H1 (cell line): ENCODE data around the gene MRFAP1L1. TPM values are rescaled to one million over a fixed set of nuclear protein-coding genes. Genes with fewer than 3 reads are reported as not detected.

Experiments used
- CTCF ChIA-PET: fragments of 300-600 bp; sonication (Branson Sonifier 250); formaldehyde crosslinking; loops from one replicate; lab custom pipeline; 2021; ENCODE audit not compliant: partially characterized antibody; lab: Charles Lee
- POLR2A ChIA-PET: fragments of 300-600 bp; sonication (Branson Sonifier 250); formaldehyde crosslinking; loops from one replicate; lab custom pipeline; 2021; ENCODE audit warnings: inconsistent platforms; ENCODE audit not compliant: partially characterized antibody; lab: Charles Lee
- DNase-seq, 2 experiments: peaks; one replicate each; pipeline versions ENCODE4 v3.0.0 to v3.0.0-alpha.2; 2010 to 2022; ENCODE audit warnings: low spot score in 2 of 2, low read depth in 1 of 2, mixed read lengths in 1 of 2
- FAIRE-seq: peaks from 2 replicates; lab custom pipeline; 2011; peaks lifted over from hg19 to GRCh38; lab: Jason Lieb, UNC
- H2AFZ ChIP-seq: 2 replicates; pipeline ENCODE4 v1.8.1; 2012; ENCODE audit warnings: low read length, inconsistent platforms
- H2AK5ac ChIP-seq: 2 replicates; pipeline ENCODE4 v1.6.1; 2013; ENCODE audit warnings: low read depth, low read length
- H2BK120ac ChIP-seq: replicated peaks from 2 replicates; pipeline ENCODE3; 2013; ENCODE audit warnings: low read depth, low read length, inconsistent platforms
- H2BK12ac ChIP-seq: 2 replicates; pipeline ENCODE4 v1.6.1; 2013; ENCODE audit warnings: low read depth, low read length
- H2BK15ac ChIP-seq: 2 replicates; pipeline ENCODE4 v1.6.1; 2013; ENCODE audit warnings: low read length
- H2BK20ac ChIP-seq: 2 replicates; pipeline ENCODE4 v1.6.1; 2013; ENCODE audit warnings: low read length
- H2BK5ac ChIP-seq: 2 replicates; pipeline ENCODE4 v1.6.1; 2013; ENCODE audit warnings: low read depth, low read length
- H3K14ac ChIP-seq: 2 replicates; pipeline ENCODE4 v1.6.1; 2013; ENCODE audit warnings: inconsistent platforms; ENCODE audit not compliant: insufficient read length
- H3K18ac ChIP-seq: 2 replicates; pipeline ENCODE4 v1.6.1; 2013; ENCODE audit warnings: low read length; ENCODE audit errors: extremely low read depth
- H3K23ac ChIP-seq: 2 replicates; pipeline ENCODE4 v1.6.1; 2013; ENCODE audit warnings: inconsistent platforms; ENCODE audit not compliant: insufficient read length
- H3K23me2 ChIP-seq: 2 replicates; pipeline ENCODE4 v1.6.1; 2013; ENCODE audit warnings: low read depth, low read length
- H3K27ac ChIP-seq: 2 replicates; pipeline ENCODE4 v1.6.1; 2011; ENCODE audit warnings: low read depth, low read length, inconsistent platforms
- H3K27me3 ChIP-seq, 4 experiments: replicated peaks in 1 of 4; 1 replicate in 1 of 4; 2 replicates in 3 of 4; pipeline versions ENCODE4 v1.6.1 to v1.8.1; 2011 to 2013; ENCODE audit warnings: low read length in 3 of 4, mild to moderate bottlenecking in 3 of 4, inconsistent platforms in 2 of 4, mixed read lengths in 2 of 4, moderate library complexity in 1 of 4; ENCODE audit not compliant: control insufficient read depth in 3 of 4, insufficient read depth in 3 of 4; ENCODE audit errors: extremely low read depth in 1 of 4
- H3K36me3 ChIP-seq, 4 experiments: 2 replicates each; pipeline versions ENCODE4 v1.6.1 to v1.8.1; 2011 to 2013; ENCODE audit warnings: mild to moderate bottlenecking in 4 of 4, low read length in 3 of 4, moderate library complexity in 2 of 4, control low read depth in 1 of 4, inconsistent platforms in 1 of 4; ENCODE audit not compliant: insufficient read depth in 4 of 4, control insufficient read depth in 2 of 4
- H3K4ac ChIP-seq: replicated peaks from 2 replicates; pipeline ENCODE3; 2013; ENCODE audit warnings: low read length, low read depth, mixed read lengths, inconsistent platforms; ENCODE audit not compliant: insufficient read length
- H3K4me1 ChIP-seq, 4 experiments: replicated peaks in 1 of 4; 1 replicate in 1 of 4; 2 replicates in 3 of 4; pipeline versions ENCODE4 v1.6.1 to v1.8.1; 2011 to 2013; ENCODE audit warnings: low read length in 3 of 4, inconsistent platforms in 2 of 4, mixed read lengths in 1 of 4; ENCODE audit not compliant: insufficient read depth in 4 of 4, control insufficient read depth in 3 of 4
- H3K4me2 ChIP-seq, 2 experiments: 2 replicates each; pipeline versions ENCODE4 v1.6.1 to v1.8.1; 2011 to 2013; ENCODE audit warnings: low read depth in 2 of 2, low read length in 2 of 2, control low read depth in 1 of 2, inconsistent platforms in 1 of 2, mild to moderate bottlenecking in 1 of 2; ENCODE audit not compliant: insufficient read depth in 1 of 2
- H3K4me3 ChIP-seq, 4 experiments: fragments of 200-600, 300-600 bp in 1 of 4; sonication (generic), shearing (Covaris generic), sonication (Bioruptor Twin) in 1 of 4; 2 replicates each; pipeline versions ENCODE4 v1.5.1 to v1.8.1; 2011 to 2016; ENCODE audit warnings: low read length in 4 of 4, low read depth in 3 of 4, control low read depth in 2 of 4, inconsistent platforms in 2 of 4, mild to moderate bottlenecking in 2 of 4, mixed read lengths in 1 of 4, moderate library complexity in 1 of 4; ENCODE audit not compliant: insufficient read depth in 2 of 4; ENCODE audit errors: extremely low read depth in 1 of 4
- H3K56ac ChIP-seq: replicated peaks from 2 replicates; pipeline ENCODE3; 2013; ENCODE audit warnings: low read depth, mild to moderate bottlenecking, mixed read lengths, low read length, inconsistent platforms; ENCODE audit not compliant: insufficient read length
- H3K79me1 ChIP-seq: 2 replicates; pipeline ENCODE4 v1.6.1; 2013; ENCODE audit warnings: low read depth, low read length, control low read depth
- H3K79me2 ChIP-seq, 2 experiments: 2 replicates each; pipeline versions ENCODE4 v1.6.1 to v1.8.1; 2012 to 2013; ENCODE audit warnings: low read length in 2 of 2, mild to moderate bottlenecking in 2 of 2, inconsistent platforms in 1 of 2; ENCODE audit not compliant: insufficient read depth in 2 of 2, control insufficient read depth in 1 of 2
- H3K9ac ChIP-seq, 4 experiments: replicated peaks in 1 of 4; 1 replicate in 1 of 4; 2 replicates in 3 of 4; pipeline versions ENCODE4 v1.6.1 to v1.8.1; 2011 to 2013; ENCODE audit warnings: low read depth in 3 of 4, low read length in 3 of 4, control low read depth in 2 of 4, mild to moderate bottlenecking in 2 of 4, moderate library complexity in 2 of 4, inconsistent platforms in 1 of 4; ENCODE audit errors: extremely low read depth in 1 of 4
- H3K9me3 ChIP-seq, 2 experiments: 2 replicates each; pipeline versions ENCODE4 v1.6.1 to v1.8.1; 2012 to 2013; ENCODE audit warnings: mild to moderate bottlenecking in 2 of 2, moderate library complexity in 2 of 2, control low read depth in 1 of 2, inconsistent platforms in 1 of 2, low read depth in 1 of 2, low read length in 1 of 2, mixed read lengths in 1 of 2; ENCODE audit not compliant: insufficient read depth in 2 of 2
- H4K20me1 ChIP-seq, 2 experiments: replicated peaks in 1 of 2; 2 replicates each; pipeline versions ENCODE3 to v1.8.1; 2011 to 2013; ENCODE audit warnings: inconsistent platforms in 2 of 2, low read length in 2 of 2, mild to moderate bottlenecking in 1 of 2; ENCODE audit not compliant: insufficient read depth in 2 of 2, control insufficient read depth in 1 of 2
- H4K5ac ChIP-seq: 2 replicates; pipeline ENCODE4 v1.6.1; 2013; ENCODE audit warnings: low read length, low read depth, mixed read lengths, inconsistent platforms; ENCODE audit not compliant: insufficient read length
- H4K8ac ChIP-seq: 2 replicates; pipeline ENCODE4 v1.8.0; 2013; ENCODE audit warnings: mild to moderate bottlenecking, moderate library complexity, low read length, inconsistent platforms; ENCODE audit not compliant: insufficient read depth; ENCODE audit errors: extremely low read depth
- H4K91ac ChIP-seq: replicated peaks from 2 replicates; pipeline ENCODE3; 2013; ENCODE audit warnings: low read length, mixed read lengths, inconsistent platforms; ENCODE audit not compliant: insufficient read length
- ATF2 ChIP-seq: IDR thresholded peaks from 2 replicates; pipeline ENCODE4 v1.6.1; 2012; ENCODE audit warnings: low read length, inconsistent platforms
- CBX5 ChIP-seq: fragments of 300-800, 300-1000 bp; sonication (generic); IDR thresholded peaks from 2 replicates; pipeline ENCODE4 v1.7.1; 2016; ENCODE audit warnings: antibody characterized with exemption, low read length, low read depth
- CEBPB ChIP-seq: IDR thresholded peaks from 2 replicates; pipeline ENCODE4 v1.6.1; 2012; ENCODE audit warnings: low read depth, low read length
- FOSL1 ChIP-seq: IDR thresholded peaks from 2 replicates; pipeline ENCODE4 v1.6.1; 2011; ENCODE audit warnings: mild to moderate bottlenecking, low read depth, low read length, moderate library complexity; ENCODE audit not compliant: insufficient read depth
- GTF2F1 ChIP-seq: IDR thresholded peaks from 2 replicates; pipeline ENCODE4 v1.6.1; 2012; ENCODE audit warnings: low read depth, low read length, improper control_type of control experiment, borderline replicate concordance
- KDM1A ChIP-seq: fragments of 200-600, 300-600 bp; sonication (generic); IDR thresholded peaks from 2 replicates; pipeline ENCODE4 v1.7.1; 2016; ENCODE audit warnings: mild to moderate bottlenecking, low read length, borderline replicate concordance
- RFX5 ChIP-seq: IDR thresholded peaks from 2 replicates; pipeline ENCODE4 v1.6.1; 2011; ENCODE audit warnings: low read depth, low read length, improper control_type of control experiment, borderline replicate concordance
- SP1 ChIP-seq: IDR thresholded peaks from 2 replicates; pipeline ENCODE4 v1.6.1; 2011; ENCODE audit warnings: low read depth, low read length
- TEAD4 ChIP-seq: IDR thresholded peaks from 2 replicates; pipeline ENCODE4 v1.6.1; 2012; ENCODE audit warnings: low read depth, low read length, inconsistent platforms, mixed read lengths
- WGBS, 2 experiments: shearing (Covaris generic) in 1 of 2; methylation state at CpG; one replicate each; pipeline versions ENCODE4 v1.1.6 to v1.1.7; 2013 to 2015; ENCODE audit warnings: low lambda C conversion rate in 2 of 2, mixed read lengths in 2 of 2, inconsistent platforms in 1 of 2, low coverage in 1 of 2, missing lambda C conversion rate in 1 of 2; ENCODE audit not compliant: insufficient replicate concordance in 2 of 2, insufficient coverage in 1 of 2, insufficient read length in 1 of 2; ENCODE audit errors: extremely low coverage in 1 of 2, missing lambda C conversion rate in 1 of 2; 5-methylcytosine and 5-hydroxymethylcytosine counted together
- polyA plus RNA-seq, 7 experiments: library from polyadenylated mRNA; depleted of rRNA in 3 of 7; stranded (reverse) in 5 of 7; unstranded in 2 of 7; fragments of >200 nt in 5 of 7; fragments of 200-250 nt in 2 of 7; gene quantifications; 1 replicate in 5 of 7; 2 replicates in 1 of 7; 4 replicates in 1 of 7; pipeline versions ENCODE4 v1.2.1 to v1.2.3, GENCODE V29; 2011 to 2013; ENCODE audit warnings: missing spikeins in 2 of 7, mixed read lengths in 2 of 7
- total RNA-seq: library from RNA; stranded (reverse); fragmentation: NEBNext Ultra II Directional; extraction: Animal tissue kit (Norgen Biotek cat#: 25700); gene quantifications from 2 replicates; pipeline ENCODE4 v1.2.1, GENCODE V29; 2021

The MRFAP1L1 gene
- total and polyA plus RNA-seq, 2 of the 8 experiments (the other 6 are each of a cell fraction or from before 2014, with no cell fraction given) = 26.8 to 54.3 TPM

DNA sequence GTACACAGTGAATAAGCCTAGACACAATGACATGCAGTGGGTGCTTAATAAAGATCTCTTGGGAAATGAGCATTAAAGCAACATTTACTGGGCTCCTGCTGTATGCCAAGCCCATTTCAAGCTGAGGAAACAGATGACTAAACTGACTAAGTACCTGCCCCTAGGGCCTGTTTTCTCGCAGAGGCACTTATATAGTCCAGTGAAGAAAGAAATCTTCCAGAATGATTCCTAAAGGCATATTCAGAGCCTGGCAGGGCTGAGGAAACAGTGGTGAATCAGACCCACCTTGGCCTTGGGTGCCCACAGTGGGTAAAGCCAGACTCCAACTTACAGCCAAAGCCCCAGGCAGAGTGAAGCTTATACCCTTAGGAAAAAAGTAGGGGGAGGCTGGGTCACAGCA lies 38.0 kb downstream of the MRFAP1L1 start:
- Histone ChIP-seq H2BK120ac (no peak overlapping the region), H3K27me3 (no peaks in the 10 kb centered on the region; a peak in 2 of 7 replicates), H2BK20ac (no peak overlapping the region), H3K14ac (no peak overlapping the region), H4K8ac (no peak overlapping the region), H2AK5ac (no peak overlapping the region), H3K27ac (no peak overlapping the region), H3K18ac (no peak overlapping the region), H3K56ac (no peak overlapping the region), H3K79me1 (peaks cover 7% of the 10 kb centered on the region), H3K23me2 (peaks cover 10% of the 10 kb centered on the region), H3K4me2 (no peak overlapping the region), H3K9ac (no peak overlapping the region), H4K91ac (no peak overlapping the region), H2BK5ac (no peak overlapping the region), H3K79me2 (peaks cover 0 to 23% of the 10 kb centered on the region in 2 experiments; a peak in 3 of 4 replicates), H3K23ac (no peak overlapping the region), H3K4ac (no peak overlapping the region), H3K36me3 (peaks cover 8 to 14% (median 11%) of the 10 kb centered on the region in 4 experiments; a peak in 6 of 8 replicates), H3K4me3 (no peak overlapping the region), H4K20me1 (peaks cover 10 to 15% of the 10 kb centered on the region in 2 experiments)
- WGBS, 2 experiments = 83% methylated on average over 1 of the region's 1 CpG; no CpG with 5 or more reads in 1 of the 2 experiments
- POLR2A ChIA-PET = interaction anchor here (2.8 kb wide), 1 partner anchor 9 kb away, joined by 33 read pairs; no protein-coding TSS in a partner anchor
- no peak for DNase-seq
- TF ChIP-seq GTF2F1 = no peak
- TF ChIP-seq CEBPB = no peak
- no peak for TF ChIP-seq ATF2
- no peak for TF ChIP-seq TEAD4
- TF ChIP-seq CBX5 = no peak
- TF ChIP-seq RFX5 = no peak
- TF ChIP-seq SP1 = no peak
- TF ChIP-seq KDM1A = no peak
- no peak for TF ChIP-seq FOSL1
- TF ChIP-seq, all 59 proteins: peak for 0
- Histone ChIP-seq H2AFZ (no peak overlapping the region), H2BK12ac (no peak overlapping the region), H3K9me3 (peaks cover 0 to 6% of the 10 kb centered on the region in 2 experiments; a peak in 1 of 4 replicates), H2BK15ac (no peak overlapping the region), H4K5ac (no peak overlapping the region), H3K4me1 (peaks cover 0 to 9% (median 5%) of the 10 kb centered on the region in 4 experiments; a peak in 3 of 7 replicates)
- CTCF ChIA-PET = interaction anchor here (3.0 kb wide), 1 partner anchor 9 kb away, joined by 12 read pairs; no protein-coding TSS in a partner anchor
- no peak for FAIRE-seq
